ENCODE results near the gene STON2.
A peak's percentile ranks its signal among the peaks of the same experiment; 100 is the strongest.

Gene STON2

GRCh38 chr14:81400202-81400678 lies at the start of gene STON2:
Gene STON2, minus strand, starts transcription at chr14:81400324. Its CDS starts 1,942 bp downstream, at chr14:81398382.
- H3K9me3 ChIP-seq (ENCODE audit: severe bottlenecking): no peaks in the 10 kb centered on the region
- no peak within 1 kb of the TSS for H3K4me3 ChIP-seq (ENCODE audit: low read depth, low read length)
- H3K27ac ChIP-seq: no peak within 1 kb of the TSS
- H3K27me3 ChIP-seq (ENCODE audit: insufficient read depth, low read depth, severe bottlenecking): no peaks in the 10 kb centered on the region
- no peak for DNase-seq
- H3K36me3 ChIP-seq: peaks cover 29% of the 10 kb centered on the region
- no peak for TF ChIP-seq CTCF (IDR thresholded peaks at IDR 0.05; ENCODE audit: low read depth, low read length)

- Histone ChIP-seq H3K36me3 (no peaks in the 10 kb centered on the region), H3K27me3 (ENCODE audit: insufficient read depth, low read depth, severe bottlenecking) (no peaks in the 10 kb centered on the region), H3K27ac (peak overlapping the region; percentile 53), H3K4me3 (ENCODE audit: low read depth, low read length) (no peak overlapping the region), H3K9me3 (ENCODE audit: severe bottlenecking) (no peaks in the 10 kb centered on the region)
- DNase-seq: no peak
- TF ChIP-seq CTCF (IDR thresholded peaks at IDR 0.05; ENCODE audit: low read depth, low read length): no peak
Observed at GRCh38 chr14:81449576-81449975, 49.5 kb upstream of the STON2 start.

GRCh38 chr14:81449114-81449513 lies 49.0 kb upstream of the STON2 start:
- H3K9me3 ChIP-seq (ENCODE audit: severe bottlenecking): no peaks in the 10 kb centered on the region
- peak overlapping the region; percentile 53; the same call in 1 of the 2 replicates for H3K27ac ChIP-seq
- no peak for TF ChIP-seq CTCF (IDR thresholded peaks at IDR 0.05; ENCODE audit: low read depth, low read length)
- H3K36me3 ChIP-seq: no peaks in the 10 kb centered on the region
- no peaks in the 10 kb centered on the region for H3K27me3 ChIP-seq (ENCODE audit: insufficient read depth, low read depth, severe bottlenecking)
- no peak overlapping the region for H3K4me3 ChIP-seq (ENCODE audit: low read depth, low read length)
- no peak for DNase-seq

- H3K27ac ChIP-seq: no peak overlapping the region
- no peaks in the 10 kb centered on the region for H3K36me3 ChIP-seq
- no peaks in the 10 kb centered on the region for H3K27me3 ChIP-seq (ENCODE audit: insufficient read depth, low read depth, severe bottlenecking)
- no peak overlapping the region for H3K4me3 ChIP-seq (ENCODE audit: low read depth, low read length)
- no peaks in the 10 kb centered on the region for H3K9me3 ChIP-seq (ENCODE audit: severe bottlenecking)
- TF ChIP-seq CTCF (IDR thresholded peaks at IDR 0.05; ENCODE audit: low read depth, low read length): no peak
- no peak for DNase-seq
Observed at GRCh38 chr14:81447021-81447764, 47.1 kb upstream of the STON2 start.

GRCh38 chr14:81446279-81447007 lies 46.3 kb upstream of the STON2 start:
- no peak for TF ChIP-seq CTCF (IDR thresholded peaks at IDR 0.05; ENCODE audit: low read depth, low read length)
- no peaks in the 10 kb centered on the region for H3K27me3 ChIP-seq (ENCODE audit: insufficient read depth, low read depth, severe bottlenecking)
- H3K36me3 ChIP-seq: no peaks in the 10 kb centered on the region
- no peak overlapping the region for H3K4me3 ChIP-seq (ENCODE audit: low read depth, low read length)
- no peak overlapping the region for H3K27ac ChIP-seq
- DNase-seq: no peak
- no peaks in the 10 kb centered on the region for H3K9me3 ChIP-seq (ENCODE audit: severe bottlenecking)
